GOT3 (cell line): Measurements from ENCODE around the gene GABPB2.

ENCODE experiments used
- DNase-seq: peaks from one replicate; lab custom pipeline; 2025; ENCODE audit warnings: mixed read lengths; lab: John Stamatoyannopoulos, UW

Gene GABPB2

GRCh38 chr1:151133018-151133806 is 62.7 kb downstream of the GABPB2 start:
- no peak for DNase-seq

GRCh38 chr1:151134396-151134795 is 63.8 kb downstream of the GABPB2 start:
- DNase-seq: no peak

- no peak for DNase-seq
Measured at GRCh38 chr1:151134991-151135390, 64.4 kb downstream of the GABPB2 start.

GRCh38 chr1:151135433-151136385 is 65.1 kb downstream of the GABPB2 start:
- DNase-seq: no peak

- no peak for DNase-seq
Measured at GRCh38 chr1:151137789-151138188, 67.2 kb downstream of the GABPB2 start.

GRCh38 chr1:151142411-151143056 is 72.0 kb downstream of the GABPB2 start:
- no peak for DNase-seq

- DNase-seq: no peak
Measured at GRCh38 chr1:151143057-151143435, 72.5 kb downstream of the GABPB2 start.

- no peak for DNase-seq
Measured at GRCh38 chr1:151143986-151144385, 73.4 kb downstream of the GABPB2 start.

- no peak for DNase-seq
Measured at GRCh38 chr1:151144474-151145303, 74.1 kb downstream of the GABPB2 start.

GRCh38 chr1:151145304-151146071 is 74.9 kb downstream of the GABPB2 start:
- no peak for DNase-seq

GRCh38 chr1:151146072-151146411 is 75.5 kb downstream of the GABPB2 start:
- DNase-seq: no peak

- DNase-seq: peak; percentile 73
Measured at GRCh38 chr1:151146412-151147131, 76.0 kb downstream of the GABPB2 start, which contains the start of gene SEMA6C. Gene SEMA6C (minus strand): TSS chr1:151146631. CDS start chr1:151142621, 4,010 bp downstream.

GRCh38 chr1:151147132-151147503 is 76.6 kb downstream of the GABPB2 start:
- no peak for DNase-seq

GRCh38 chr1:151147665-151148064 is 77.1 kb downstream of the GABPB2 start:
- no peak for DNase-seq

GRCh38 chr1:151156515-151156819 is 85.9 kb downstream of the GABPB2 start, which contains the start of gene TNFAIP8L2:
Gene TNFAIP8L2 (plus strand): TSS chr1:151156649. CDS start chr1:151158698, 2,049 bp downstream.
- no peak for DNase-seq

GRCh38 chr1:151157067-151157531 is 86.5 kb downstream of the GABPB2 start:
- no peak for DNase-seq

- no peak for DNase-seq
Measured at GRCh38 chr1:151158326-151158725, 87.8 kb downstream of the GABPB2 start.

- DNase-seq: no peak
Measured at GRCh38 chr1:151158751-151159251, 88.2 kb downstream of the GABPB2 start.

GRCh38 chr1:151159373-151159772 is 88.8 kb downstream of the GABPB2 start:
- DNase-seq: no peak
